GF-D8 (cell line): ENCODE data around the gene ATP5PB.
A peak's percentile ranks its signal among the peaks of the same experiment; 100 is the strongest.

Experiments used
- DNase-seq: peaks from one replicate; lab custom pipeline; 2025; lab: John Stamatoyannopoulos, UW

The ATP5PB gene

GRCh38 chr1:111448918-111449702, at the start of gene ATP5PB, which contains the start of gene WDR77:
ATP5PB (plus strand) TSS chr1:111449464; CDS start chr1:111449542, 78 bp downstream.
WDR77 (minus strand) TSS chr1:111449256; CDS start chr1:111449169, 87 bp downstream.
- DNase-seq, result peak; percentile 99

- no peak for DNase-seq
Measured at GRCh38 chr1:111399792-111400610, 49.3 kb upstream of the ATP5PB start.

GRCh38 chr1:111402083-111402482, 47.2 kb upstream of the ATP5PB start:
- DNase-seq, result no peak

- DNase-seq, result no peak
Measured at GRCh38 chr1:111404588-111404987, 44.7 kb upstream of the ATP5PB start.

- no peak for DNase-seq
Measured at GRCh38 chr1:111406321-111406768, 42.9 kb upstream of the ATP5PB start.

- DNase-seq, result no peak
Measured at GRCh38 chr1:111407301-111407700, 42.0 kb upstream of the ATP5PB start.

- DNase-seq, result no peak
Measured at GRCh38 chr1:111412839-111413238, 36.4 kb upstream of the ATP5PB start.

- no peak for DNase-seq
Measured at GRCh38 chr1:111414756-111415155, 34.5 kb upstream of the ATP5PB start.

GRCh38 chr1:111415461-111415860, 33.8 kb upstream of the ATP5PB start:
- no peak for DNase-seq

GRCh38 chr1:111417755-111418154, 31.5 kb upstream of the ATP5PB start:
- DNase-seq, result no peak

- DNase-seq, result no peak
Measured at GRCh38 chr1:111419037-111419436, 30.2 kb upstream of the ATP5PB start.

GRCh38 chr1:111420377-111420776, 28.9 kb upstream of the ATP5PB start:
- DNase-seq, result no peak

- DNase-seq, result no peak
Measured at GRCh38 chr1:111422546-111423391, 26.5 kb upstream of the ATP5PB start.

- no peak for DNase-seq
Measured at GRCh38 chr1:111424281-111424680, 25.0 kb upstream of the ATP5PB start.

GRCh38 chr1:111436726-111437125, 12.5 kb upstream of the ATP5PB start:
- no peak for DNase-seq

GRCh38 chr1:111439461-111440351, 9.6 kb upstream of the ATP5PB start:
- peak; percentile 56 for DNase-seq

- no peak for DNase-seq
Measured at GRCh38 chr1:111441573-111442192, 7.6 kb upstream of the ATP5PB start.

GRCh38 chr1:111442457-111442856, 6.8 kb upstream of the ATP5PB start:
- no peak for DNase-seq

- no peak for DNase-seq
Measured at GRCh38 chr1:111444031-111444430, 5.2 kb upstream of the ATP5PB start.

GRCh38 chr1:111446546-111446945, 2.7 kb upstream of the ATP5PB start:
- DNase-seq, result no peak
